HK-2 (cell line): ENCODE measurements around the gene ANKRD37.

Source experiments
- DNase-seq: peaks from one replicate; pipeline ENCODE4 v3.0.0-alpha.2; 2018; ENCODE audit not compliant: unreplicated experiment

Gene ANKRD37

GRCh38 chr4:185421366-185422124, 24.9 kb downstream of the ANKRD37 start:
- DNase-seq, result no peak

GRCh38 chr4:185424905-185425646, 28.4 kb downstream of the ANKRD37 start:
- DNase-seq, result peak; percentile 11

GRCh38 chr4:185425647-185426352, 29.2 kb downstream of the ANKRD37 start, which contains the start of gene UFSP2:
Gene UFSP2, minus strand, starts transcription at chr4:185425964. Its CDS starts 96 bp downstream, at chr4:185425868.
- peak; percentile 90 for DNase-seq

GRCh38 chr4:185426960-185427688, 30.5 kb downstream of the ANKRD37 start:
- no peak for DNase-seq

- DNase-seq, result no peak
Observed at GRCh38 chr4:185429660-185430059, 33.0 kb downstream of the ANKRD37 start.

- no peak for DNase-seq
Observed at GRCh38 chr4:185435466-185435865, 38.8 kb downstream of the ANKRD37 start.

GRCh38 chr4:185437809-185438208, 41.2 kb downstream of the ANKRD37 start:
- no peak for DNase-seq

- DNase-seq, result no peak
Observed at GRCh38 chr4:185441479-185441878, 44.8 kb downstream of the ANKRD37 start.

GRCh38 chr4:185445209-185445608, 48.6 kb downstream of the ANKRD37 start:
- DNase-seq, result no peak
